ENCODE data around the gene ZNF20.

DNA sequence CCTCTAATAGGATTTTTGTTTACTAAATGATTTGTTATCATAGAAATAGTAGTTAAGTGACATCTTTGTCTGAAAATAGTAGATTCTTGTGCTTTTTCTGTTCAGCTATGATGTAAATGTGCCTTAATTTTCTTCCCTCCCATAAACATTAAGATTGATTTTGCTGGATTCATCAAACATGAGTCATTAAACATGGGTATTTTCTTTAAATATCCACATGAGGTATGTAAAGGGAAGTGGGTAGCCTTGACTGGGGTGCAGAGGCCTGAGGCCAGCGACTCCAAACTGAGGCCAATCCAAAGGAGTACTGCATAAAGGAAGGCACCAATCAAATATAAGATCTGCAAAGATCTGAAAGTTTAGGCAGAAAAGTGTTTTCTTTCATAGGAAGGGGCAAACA is 26.5 kb upstream of the ZNF20 start:
- TF ChIP-seq, protein P1, sequence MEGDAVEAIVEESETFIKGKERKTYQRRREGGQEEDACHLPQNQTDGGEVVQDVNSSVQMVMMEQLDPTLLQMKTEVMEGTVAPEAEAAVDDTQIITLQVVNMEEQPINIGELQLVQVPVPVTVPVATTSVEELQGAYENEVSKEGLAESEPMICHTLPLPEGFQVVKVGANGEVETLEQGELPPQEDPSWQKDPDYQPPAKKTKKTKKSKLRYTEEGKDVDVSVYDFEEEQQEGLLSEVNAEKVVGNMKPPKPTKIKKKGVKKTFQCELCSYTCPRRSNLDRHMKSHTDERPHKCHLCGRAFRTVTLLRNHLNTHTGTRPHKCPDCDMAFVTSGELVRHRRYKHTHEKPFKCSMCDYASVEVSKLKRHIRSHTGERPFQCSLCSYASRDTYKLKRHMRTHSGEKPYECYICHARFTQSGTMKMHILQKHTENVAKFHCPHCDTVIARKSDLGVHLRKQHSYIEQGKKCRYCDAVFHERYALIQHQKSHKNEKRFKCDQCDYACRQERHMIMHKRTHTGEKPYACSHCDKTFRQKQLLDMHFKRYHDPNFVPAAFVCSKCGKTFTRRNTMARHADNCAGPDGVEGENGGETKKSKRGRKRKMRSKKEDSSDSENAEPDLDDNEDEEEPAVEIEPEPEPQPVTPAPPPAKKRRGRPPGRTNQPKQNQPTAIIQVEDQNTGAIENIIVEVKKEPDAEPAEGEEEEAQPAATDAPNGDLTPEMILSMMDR (IDR thresholded peaks at IDR 0.05): no peak
- TF ChIP-seq POLR2AphosphoS5 (IDR thresholded peaks at IDR 0.05): no peak
- TF ChIP-seq POLR2A (IDR thresholded peaks at IDR 0.05): no peak
- no peak for TF ChIP-seq EP300 (IDR thresholded peaks at IDR 0.05)

Measured in gastroesophageal sphincter (tissue), 3 donors.